ENCODE results near the gene GRHL1.

Gene GRHL1

DNA sequence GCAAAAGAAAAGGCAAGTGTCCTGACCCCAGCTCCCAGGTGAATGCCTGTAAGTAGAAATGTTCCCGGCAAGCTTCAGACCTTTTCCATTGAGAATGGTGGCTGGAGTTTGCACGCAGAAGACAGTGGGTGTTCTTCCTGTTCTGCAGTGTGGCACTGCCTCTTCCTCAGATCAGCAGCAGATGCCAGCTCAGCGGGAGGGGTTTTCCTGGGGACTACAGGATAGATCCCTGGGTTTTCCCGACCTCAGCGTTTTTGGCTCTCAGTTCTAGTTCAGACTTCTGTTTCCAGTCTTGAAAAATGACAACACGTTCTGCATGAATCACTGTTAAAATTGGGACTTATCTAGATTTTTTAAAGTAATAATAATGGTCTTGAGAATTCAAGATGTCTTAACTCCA, 39.2 kb downstream of the GRHL1 start:
- H3K9me3 ChIP-seq (ENCODE audit: control insufficient read depth in 1 of 2, low read length in 2 of 2): no peaks in the 10 kb centered on the region
- H3K27me3 ChIP-seq (ENCODE audit: low read depth, low read length): no peaks in the 10 kb centered on the region
- no peak overlapping the region for H3K27ac ChIP-seq (ENCODE audit: low read length)
- H3K4me1 ChIP-seq (ENCODE audit: control insufficient read depth in 1 of 2, insufficient read depth in 2 of 2, low read length in 2 of 2): peaks cover 5 to 7% of the 10 kb centered on the region in 2 donors
- no peaks in the 10 kb centered on the region for H3K36me3 ChIP-seq (ENCODE audit: control insufficient read depth in 1 of 2, insufficient read depth in 2 of 2, low read length in 2 of 2)
- H3K4me3 ChIP-seq (ENCODE audit: low read depth in 1 of 2, low read length in 2 of 2): no peak overlapping the region

DNA sequence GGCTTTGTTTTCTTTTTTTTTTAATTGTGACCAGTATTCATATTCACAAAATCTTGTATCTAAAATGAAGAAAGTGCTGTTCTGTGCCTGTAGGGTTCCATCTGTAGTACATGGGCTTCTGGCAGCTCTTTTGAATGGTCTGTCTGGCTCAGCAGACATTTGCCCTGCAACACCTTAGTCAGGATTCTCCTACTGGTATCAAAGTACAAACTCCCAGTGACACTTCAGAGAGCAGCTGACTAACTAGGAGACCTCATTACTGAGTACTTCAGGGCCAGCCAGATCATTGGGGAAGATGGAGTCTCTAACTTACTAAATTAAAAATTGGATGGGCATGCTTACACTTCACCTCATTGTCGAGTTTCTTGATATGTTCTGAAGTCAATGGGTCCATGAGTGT, 39.7 kb downstream of the GRHL1 start:
- H3K27ac ChIP-seq (ENCODE audit: low read length): no peak overlapping the region
- no peaks in the 10 kb centered on the region for H3K36me3 ChIP-seq (ENCODE audit: control insufficient read depth in 1 of 2, insufficient read depth in 2 of 2, low read length in 2 of 2)

GRCh38 chr2:9991829-9992273, 40.4 kb downstream of the GRHL1 start:
- Histone ChIP-seq H3K9me3 (ENCODE audit: control insufficient read depth in 1 of 2, low read length in 2 of 2) (no peaks in the 10 kb centered on the region), H3K27ac (ENCODE audit: low read length) (no peak overlapping the region), H3K27me3 (ENCODE audit: low read depth, low read length) (no peaks in the 10 kb centered on the region), H3K36me3 (ENCODE audit: control insufficient read depth in 1 of 2, insufficient read depth in 2 of 2, low read length in 2 of 2) (no peaks in the 10 kb centered on the region), H3K4me3 (ENCODE audit: low read depth in 1 of 2, low read length in 2 of 2) (no peak overlapping the region), H3K4me1 (ENCODE audit: control insufficient read depth in 1 of 2, insufficient read depth in 2 of 2, low read length in 2 of 2) (peaks cover 5 to 7% of the 10 kb centered on the region in 2 donors)

More for the DNA sequence above, 39.7 kb downstream of the GRHL1 start:
- Histone ChIP-seq H3K4me1 (ENCODE audit: control insufficient read depth in 1 of 2, insufficient read depth in 2 of 2, low read length in 2 of 2) (peaks cover 5 to 7% of the 10 kb centered on the region in 2 donors), H3K9me3 (ENCODE audit: control insufficient read depth in 1 of 2, low read length in 2 of 2) (no peaks in the 10 kb centered on the region), H3K27me3 (ENCODE audit: low read depth, low read length) (no peaks in the 10 kb centered on the region), H3K4me3 (ENCODE audit: low read depth in 1 of 2, low read length in 2 of 2) (no peak overlapping the region)

DNA sequence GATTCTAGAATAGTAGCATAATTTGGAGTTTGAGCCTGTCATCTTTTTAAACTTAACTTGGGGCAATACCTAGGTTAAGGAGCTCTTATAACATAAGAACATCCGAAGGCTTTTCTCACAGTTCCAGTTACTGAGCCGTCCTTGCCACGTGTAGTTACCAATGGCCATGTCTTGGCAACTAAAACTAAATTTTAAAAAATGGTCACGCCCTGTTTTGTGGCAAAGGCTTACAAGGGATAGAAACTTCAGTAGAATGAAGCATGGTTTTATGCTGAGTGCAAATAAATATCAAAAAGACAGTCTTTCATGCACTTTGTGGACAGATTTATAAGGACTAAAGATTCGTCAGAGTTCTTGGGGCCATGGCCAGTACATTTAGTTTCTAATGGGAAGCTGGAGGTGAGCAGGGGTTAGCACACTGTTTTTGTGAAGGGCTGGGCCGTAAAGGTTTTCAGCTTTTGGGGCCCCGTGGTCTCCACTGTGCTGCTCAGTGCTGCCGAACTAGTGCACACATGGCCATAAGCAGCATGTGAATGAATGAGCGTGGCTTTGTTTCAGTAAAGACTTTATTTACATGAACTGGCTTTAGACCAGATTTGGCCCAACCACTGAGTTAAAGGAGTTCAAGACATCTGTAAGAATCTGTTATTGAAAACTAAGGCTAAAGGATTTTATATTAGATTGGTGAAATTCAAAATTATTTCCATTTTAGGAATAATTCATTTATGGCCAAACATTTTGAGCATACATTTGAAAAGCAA, 41.1 kb downstream of the GRHL1 start:
- H3K27me3 ChIP-seq (ENCODE audit: low read depth, low read length): no peaks in the 10 kb centered on the region
- H3K4me1 ChIP-seq (ENCODE audit: control insufficient read depth in 1 of 2, insufficient read depth in 2 of 2, low read length in 2 of 2): peaks cover 7 to 10% of the 10 kb centered on the region in 2 donors
- H3K27ac ChIP-seq (ENCODE audit: low read length): no peak overlapping the region
- no peaks in the 10 kb centered on the region for H3K36me3 ChIP-seq (ENCODE audit: control insufficient read depth in 1 of 2, insufficient read depth in 2 of 2, low read length in 2 of 2)
- H3K4me3 ChIP-seq (ENCODE audit: low read depth in 1 of 2, low read length in 2 of 2): no peak overlapping the region
- H3K9me3 ChIP-seq (ENCODE audit: control insufficient read depth in 1 of 2, low read length in 2 of 2): no peaks in the 10 kb centered on the region

DNA sequence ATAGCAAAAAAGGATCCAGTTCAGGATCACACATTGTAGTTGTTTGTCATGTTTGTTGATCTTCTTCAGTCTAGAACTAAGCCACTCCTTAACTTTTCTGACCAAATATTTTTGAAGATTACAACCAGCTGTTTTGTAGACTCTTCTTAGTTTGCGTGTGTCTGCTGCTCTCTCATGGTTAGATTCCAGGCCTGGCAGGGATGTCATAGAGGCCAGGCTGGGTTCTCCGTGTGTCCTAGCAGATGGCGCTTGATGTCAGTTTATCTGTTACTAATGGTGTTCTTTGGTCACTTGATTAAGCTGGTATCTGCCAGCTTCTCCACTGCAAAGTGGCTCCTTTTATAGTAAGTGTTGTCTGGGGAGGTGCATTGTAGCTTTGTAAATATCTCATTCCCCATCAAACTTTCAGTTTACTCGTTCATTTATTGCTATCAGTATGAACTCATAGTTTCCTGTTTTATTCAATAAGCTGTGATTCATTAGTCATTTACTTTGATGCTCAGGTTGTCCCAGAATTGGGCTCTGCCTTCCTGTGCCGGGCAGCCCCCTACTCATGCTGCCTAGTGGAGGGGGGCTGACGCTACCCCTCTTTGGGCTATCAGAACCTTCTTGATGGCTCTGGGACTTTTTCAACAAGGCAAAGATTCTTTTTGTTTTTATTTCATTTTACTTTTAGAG, 42.1 kb downstream of the GRHL1 start:
- no peaks in the 10 kb centered on the region for H3K9me3 ChIP-seq (ENCODE audit: control insufficient read depth in 1 of 2, low read length in 2 of 2)
- no peaks in the 10 kb centered on the region for H3K27me3 ChIP-seq (ENCODE audit: low read depth, low read length)
- H3K4me1 ChIP-seq (ENCODE audit: control insufficient read depth in 1 of 2, insufficient read depth in 2 of 2, low read length in 2 of 2): peaks cover 7 to 10% of the 10 kb centered on the region in 2 donors
- H3K27ac ChIP-seq (ENCODE audit: low read length): no peak overlapping the region
- no peaks in the 10 kb centered on the region for H3K36me3 ChIP-seq (ENCODE audit: control insufficient read depth in 1 of 2, insufficient read depth in 2 of 2, low read length in 2 of 2)
- no peak overlapping the region for H3K4me3 ChIP-seq (ENCODE audit: low read depth in 1 of 2, low read length in 2 of 2)

GRCh38 chr2:9994462-9994861, 43.0 kb downstream of the GRHL1 start:
- H3K27ac ChIP-seq (ENCODE audit: low read length): no peak overlapping the region
- no peak overlapping the region for H3K4me3 ChIP-seq (ENCODE audit: low read depth in 1 of 2, low read length in 2 of 2)
- H3K36me3 ChIP-seq (ENCODE audit: control insufficient read depth in 1 of 2, insufficient read depth in 2 of 2, low read length in 2 of 2): no peaks in the 10 kb centered on the region
- H3K9me3 ChIP-seq (ENCODE audit: control insufficient read depth in 1 of 2, low read length in 2 of 2): no peaks in the 10 kb centered on the region
- no peaks in the 10 kb centered on the region for H3K27me3 ChIP-seq (ENCODE audit: low read depth, low read length)
- peaks cover 7 to 10% of the 10 kb centered on the region in 2 donors for H3K4me1 ChIP-seq (ENCODE audit: control insufficient read depth in 1 of 2, insufficient read depth in 2 of 2, low read length in 2 of 2)

DNA sequence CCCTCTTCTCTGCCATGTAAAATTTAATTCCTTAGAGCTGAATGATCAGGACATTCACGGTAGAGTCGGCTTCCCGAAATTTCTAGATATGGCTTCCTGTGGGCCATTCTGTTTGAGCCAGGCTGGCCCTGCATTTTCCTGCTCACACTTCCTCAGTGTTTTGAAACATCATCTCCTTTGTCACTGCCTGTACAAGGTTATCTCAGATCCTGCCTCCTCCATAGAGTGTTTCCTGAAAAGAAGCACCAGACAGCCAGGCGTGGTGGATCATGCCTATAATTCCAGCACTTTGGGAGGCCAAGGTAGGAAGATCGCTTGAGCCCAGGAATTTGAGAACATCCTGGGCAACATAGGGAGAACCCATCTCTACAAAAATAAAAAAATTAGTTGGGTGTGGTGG, 43.6 kb downstream of the GRHL1 start:
- H3K27ac ChIP-seq (ENCODE audit: low read length): no peak overlapping the region
- H3K4me3 ChIP-seq (ENCODE audit: low read depth in 1 of 2, low read length in 2 of 2): no peak overlapping the region
- no peaks in the 10 kb centered on the region for H3K27me3 ChIP-seq (ENCODE audit: low read depth, low read length)
- no peaks in the 10 kb centered on the region for H3K9me3 ChIP-seq (ENCODE audit: control insufficient read depth in 1 of 2, low read length in 2 of 2)
- H3K36me3 ChIP-seq (ENCODE audit: control insufficient read depth in 1 of 2, insufficient read depth in 2 of 2, low read length in 2 of 2): no peaks in the 10 kb centered on the region
- peaks cover 7 to 10% of the 10 kb centered on the region in 2 donors for H3K4me1 ChIP-seq (ENCODE audit: control insufficient read depth in 1 of 2, insufficient read depth in 2 of 2, low read length in 2 of 2)

DNA sequence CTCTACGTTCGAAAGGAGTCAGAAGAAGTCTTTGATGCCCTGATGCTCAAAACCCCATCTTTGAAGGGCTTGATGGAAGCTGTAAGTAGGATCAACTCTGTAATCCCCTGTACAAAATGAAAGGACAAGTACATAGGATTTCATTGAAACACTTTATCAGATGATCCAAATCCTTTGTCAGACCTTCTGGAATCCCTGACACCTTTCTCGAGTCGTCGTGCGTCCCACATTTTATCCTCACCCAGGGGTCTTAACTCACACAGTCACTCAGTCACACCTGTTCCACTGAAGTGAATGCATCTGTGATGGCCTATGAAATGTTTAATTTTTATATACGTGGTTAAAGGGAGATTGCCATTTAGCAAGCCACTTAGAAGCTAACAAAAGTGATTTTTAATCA, 44.8 kb downstream of the GRHL1 start:
- Histone ChIP-seq H3K4me3 (ENCODE audit: low read depth in 1 of 2, low read length in 2 of 2) (no peak overlapping the region), H3K4me1 (ENCODE audit: control insufficient read depth in 1 of 2, insufficient read depth in 2 of 2, low read length in 2 of 2) (peaks cover 3 to 7% of the 10 kb centered on the region in 2 donors), H3K27ac (ENCODE audit: low read length) (no peak overlapping the region), H3K27me3 (ENCODE audit: low read depth, low read length) (no peaks in the 10 kb centered on the region), H3K36me3 (ENCODE audit: control insufficient read depth in 1 of 2, insufficient read depth in 2 of 2, low read length in 2 of 2) (no peaks in the 10 kb centered on the region), H3K9me3 (ENCODE audit: control insufficient read depth in 1 of 2, low read length in 2 of 2) (no peaks in the 10 kb centered on the region)

DNA sequence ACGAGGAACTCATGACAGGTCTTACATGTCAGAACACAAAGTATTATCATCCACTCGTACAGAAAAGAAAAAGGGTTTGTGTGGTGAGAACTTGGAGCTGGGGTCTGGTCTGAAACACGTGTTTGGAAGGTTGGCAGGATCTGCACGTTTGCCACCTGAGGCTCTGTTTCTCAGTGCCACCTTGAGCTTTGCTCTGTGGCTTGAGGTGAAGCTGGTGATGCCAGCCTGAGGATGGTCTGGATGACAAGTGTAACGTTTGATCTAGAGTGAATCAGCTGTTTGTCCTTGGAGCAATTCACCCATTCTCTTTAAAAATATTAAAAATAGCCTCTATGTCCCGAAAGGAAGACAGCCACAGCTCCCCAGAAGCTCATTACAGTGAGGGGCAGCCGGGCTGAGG, 46.4 kb downstream of the GRHL1 start:
- Histone ChIP-seq H3K9me3 (ENCODE audit: control insufficient read depth in 1 of 2, low read length in 2 of 2) (no peaks in the 10 kb centered on the region), H3K4me1 (ENCODE audit: control insufficient read depth in 1 of 2, insufficient read depth in 2 of 2, low read length in 2 of 2) (peaks cover 0 to 5% of the 10 kb centered on the region in 2 donors), H3K36me3 (ENCODE audit: control insufficient read depth in 1 of 2, insufficient read depth in 2 of 2, low read length in 2 of 2) (no peaks in the 10 kb centered on the region), H3K27me3 (ENCODE audit: low read depth, low read length) (no peaks in the 10 kb centered on the region), H3K27ac (ENCODE audit: low read length) (no peak overlapping the region), H3K4me3 (ENCODE audit: low read depth in 1 of 2, low read length in 2 of 2) (no peak overlapping the region)

- Histone ChIP-seq H3K9me3 (ENCODE audit: control insufficient read depth in 1 of 2, low read length in 2 of 2) (no peaks in the 10 kb centered on the region), H3K4me3 (ENCODE audit: low read depth in 1 of 2, low read length in 2 of 2) (no peak overlapping the region), H3K4me1 (ENCODE audit: control insufficient read depth in 1 of 2, insufficient read depth in 2 of 2, low read length in 2 of 2) (peaks cover 0 to 5% of the 10 kb centered on the region in 2 donors), H3K27ac (ENCODE audit: low read length) (no peak overlapping the region), H3K36me3 (ENCODE audit: control insufficient read depth in 1 of 2, insufficient read depth in 2 of 2, low read length in 2 of 2) (no peaks in the 10 kb centered on the region), H3K27me3 (ENCODE audit: low read depth, low read length) (no peaks in the 10 kb centered on the region)
Measured at GRCh38 chr2:9998916-9999654, 47.6 kb downstream of the GRHL1 start.

DNA sequence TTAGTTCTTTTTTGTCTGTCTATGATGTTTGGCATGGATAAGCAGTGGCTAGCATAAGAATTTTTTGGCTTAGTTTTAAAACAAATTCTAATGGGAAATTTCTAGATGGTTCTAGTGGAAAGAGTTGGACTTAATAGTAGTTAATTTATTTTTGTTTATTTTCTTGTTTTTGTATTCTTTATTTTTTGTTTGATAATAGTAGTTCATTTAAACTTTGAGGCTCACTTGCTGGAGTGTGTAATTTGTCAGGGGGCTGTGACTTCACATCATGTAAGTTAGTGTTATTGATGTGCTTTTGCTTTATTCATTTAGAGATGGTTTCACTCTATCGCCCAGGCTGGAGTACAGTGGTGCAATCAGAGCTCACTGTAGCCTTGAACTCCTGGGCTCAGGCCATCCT, 48.2 kb downstream of the GRHL1 start:
- no peaks in the 10 kb centered on the region for H3K36me3 ChIP-seq (ENCODE audit: control insufficient read depth in 1 of 2, insufficient read depth in 2 of 2, low read length in 2 of 2)
- H3K4me1 ChIP-seq (ENCODE audit: control insufficient read depth in 1 of 2, insufficient read depth in 2 of 2, low read length in 2 of 2): peaks cover 0 to 5% of the 10 kb centered on the region in 2 donors
- no peak overlapping the region for H3K27ac ChIP-seq (ENCODE audit: low read length)
- H3K27me3 ChIP-seq (ENCODE audit: low read depth, low read length): no peaks in the 10 kb centered on the region
- H3K9me3 ChIP-seq (ENCODE audit: control insufficient read depth in 1 of 2, low read length in 2 of 2): no peaks in the 10 kb centered on the region
- H3K4me3 ChIP-seq (ENCODE audit: low read depth in 1 of 2, low read length in 2 of 2): no peak overlapping the region
